GM19193 (cell line): ENCODE results near the gene CWC22.

Source experiments
- POLR2A ChIP-seq: IDR thresholded peaks from 4 replicates; pipeline ENCODE4 v1.6.1; 2011; ENCODE audit not compliant: insufficient read depth, insufficient read length; ENCODE audit errors: extremely low read depth

CWC22 gene

GRCh38 chr2:180006231-180006630 is 866 bp downstream of the CWC22 start:
- TF ChIP-seq POLR2A: no peak

GRCh38 chr2:180004731-180005130 is 2.4 kb downstream of the CWC22 start:
- TF ChIP-seq POLR2A: no peak

- TF ChIP-seq POLR2A: no peak
Measured at GRCh38 chr2:180003559-180003958, 3.5 kb downstream of the CWC22 start.

GRCh38 chr2:180003073-180003472 is 4.0 kb downstream of the CWC22 start:
- no peak for TF ChIP-seq POLR2A

- no peak for TF ChIP-seq POLR2A
Measured at GRCh38 chr2:180002198-180002770, 4.8 kb downstream of the CWC22 start.

- TF ChIP-seq POLR2A: no peak
Measured at GRCh38 chr2:180001726-180002125, 5.4 kb downstream of the CWC22 start.

GRCh38 chr2:180000434-180000833 is 6.7 kb downstream of the CWC22 start:
- no peak for TF ChIP-seq POLR2A

- TF ChIP-seq POLR2A: no peak
Measured at GRCh38 chr2:179999000-179999399, 8.1 kb downstream of the CWC22 start.

- no peak for TF ChIP-seq POLR2A
Measured at GRCh38 chr2:179995741-179996515, 11.2 kb downstream of the CWC22 start.

GRCh38 chr2:179991344-179991743 is 15.8 kb downstream of the CWC22 start:
- TF ChIP-seq POLR2A: no peak

- no peak for TF ChIP-seq POLR2A
Measured at GRCh38 chr2:179990676-179991317, 16.3 kb downstream of the CWC22 start.

- no peak for TF ChIP-seq POLR2A
Measured at GRCh38 chr2:179987916-179988315, 19.2 kb downstream of the CWC22 start.

- TF ChIP-seq POLR2A: no peak
Measured at GRCh38 chr2:179985163-179985820, 21.8 kb downstream of the CWC22 start.

GRCh38 chr2:179983250-179983932 is 23.7 kb downstream of the CWC22 start:
- TF ChIP-seq POLR2A: no peak

GRCh38 chr2:179981085-179981484 is 26.0 kb downstream of the CWC22 start:
- no peak for TF ChIP-seq POLR2A
